ENCODE measurements around the gene PAXX. TPM values are rescaled to one million over a fixed set of nuclear protein-coding genes. Genes with fewer than 3 reads are reported as not detected.

The PAXX gene
- total RNA-seq, 1 donor from 2014 or later = 15.3 TPM

DNA sequence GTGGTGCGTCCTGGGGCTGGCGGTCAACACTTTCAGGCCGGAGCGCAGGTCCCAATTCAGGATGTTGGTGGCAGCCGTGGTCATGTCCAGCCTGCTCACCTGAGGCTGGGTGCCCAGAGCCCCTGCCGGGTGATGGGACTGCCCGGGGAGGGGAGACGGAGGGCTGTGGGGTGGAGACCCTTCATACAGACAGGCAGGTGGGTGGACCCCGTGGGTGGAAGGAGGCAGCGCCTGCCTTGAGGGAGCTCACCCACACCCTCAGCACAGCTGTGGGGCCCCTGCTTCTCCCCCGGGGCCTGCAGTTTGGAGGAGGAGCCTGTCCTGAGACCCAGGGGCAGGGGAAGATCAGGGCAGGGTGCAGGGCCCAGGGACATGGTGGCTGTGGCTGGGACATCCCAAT, 21.9 kb upstream of the PAXX start:
- Histone ChIP-seq H4K20me1 (ENCODE audit: insufficient read depth, low read length) (no peaks in the 10 kb centered on the region), H3K9me3 (ENCODE audit: insufficient read depth, low read depth, low read length) (no peaks in the 10 kb centered on the region), H3K4me2 (ENCODE audit: low read length) (no peak overlapping the region), H2AFZ (ENCODE audit: low read depth, low read length) (no peak overlapping the region), H3K4me3 (ENCODE audit: insufficient read depth, low read depth, low read length) (no peak overlapping the region), H3K27ac (ENCODE audit: low read depth, low read length) (no peak overlapping the region), H3K79me2 (ENCODE audit: insufficient read depth, low read length) (no peaks in the 10 kb centered on the region), H3K4me1 (ENCODE audit: insufficient read depth, low read length) (peaks cover 4% of the 10 kb centered on the region), H3K36me3 (ENCODE audit: insufficient read depth, low read length) (no peaks in the 10 kb centered on the region), H3K9ac (ENCODE audit: low read length) (no peak overlapping the region), H3K27me3 (ENCODE audit: insufficient read depth, low read length) (no peaks in the 10 kb centered on the region)
- DNase-seq (ENCODE audit: low read depth) = no peak
- no peaks in the 10 kb centered on the region for H3K36me3 Mint-ChIP-seq (ENCODE audit: low read depth, unreplicated experiment)
- no peak for FAIRE-seq
- no peak overlapping the region for H3K4me3 Mint-ChIP-seq (ENCODE audit: unreplicated experiment)
- no peaks in the 10 kb centered on the region for H3K4me1 Mint-ChIP-seq (ENCODE audit: low read depth, unreplicated experiment)
- no peaks in the 10 kb centered on the region for H3K9me3 Mint-ChIP-seq (ENCODE audit: unreplicated experiment)
- H3K27ac Mint-ChIP-seq (ENCODE audit: unreplicated experiment) = no peak overlapping the region
- TF ChIP-seq, protein P1, sequence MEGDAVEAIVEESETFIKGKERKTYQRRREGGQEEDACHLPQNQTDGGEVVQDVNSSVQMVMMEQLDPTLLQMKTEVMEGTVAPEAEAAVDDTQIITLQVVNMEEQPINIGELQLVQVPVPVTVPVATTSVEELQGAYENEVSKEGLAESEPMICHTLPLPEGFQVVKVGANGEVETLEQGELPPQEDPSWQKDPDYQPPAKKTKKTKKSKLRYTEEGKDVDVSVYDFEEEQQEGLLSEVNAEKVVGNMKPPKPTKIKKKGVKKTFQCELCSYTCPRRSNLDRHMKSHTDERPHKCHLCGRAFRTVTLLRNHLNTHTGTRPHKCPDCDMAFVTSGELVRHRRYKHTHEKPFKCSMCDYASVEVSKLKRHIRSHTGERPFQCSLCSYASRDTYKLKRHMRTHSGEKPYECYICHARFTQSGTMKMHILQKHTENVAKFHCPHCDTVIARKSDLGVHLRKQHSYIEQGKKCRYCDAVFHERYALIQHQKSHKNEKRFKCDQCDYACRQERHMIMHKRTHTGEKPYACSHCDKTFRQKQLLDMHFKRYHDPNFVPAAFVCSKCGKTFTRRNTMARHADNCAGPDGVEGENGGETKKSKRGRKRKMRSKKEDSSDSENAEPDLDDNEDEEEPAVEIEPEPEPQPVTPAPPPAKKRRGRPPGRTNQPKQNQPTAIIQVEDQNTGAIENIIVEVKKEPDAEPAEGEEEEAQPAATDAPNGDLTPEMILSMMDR (IDR thresholded peaks at IDR 0.05; ENCODE audit: insufficient read depth, low read depth, low read length) = no peak
- TF ChIP-seq EZH2 (IDR thresholded peaks at IDR 0.05; ENCODE audit: insufficient read depth, low read length) = no peak
- peaks cover 8% of the 10 kb centered on the region for H3K27me3 Mint-ChIP-seq (ENCODE audit: low read depth, unreplicated experiment)

DNA sequence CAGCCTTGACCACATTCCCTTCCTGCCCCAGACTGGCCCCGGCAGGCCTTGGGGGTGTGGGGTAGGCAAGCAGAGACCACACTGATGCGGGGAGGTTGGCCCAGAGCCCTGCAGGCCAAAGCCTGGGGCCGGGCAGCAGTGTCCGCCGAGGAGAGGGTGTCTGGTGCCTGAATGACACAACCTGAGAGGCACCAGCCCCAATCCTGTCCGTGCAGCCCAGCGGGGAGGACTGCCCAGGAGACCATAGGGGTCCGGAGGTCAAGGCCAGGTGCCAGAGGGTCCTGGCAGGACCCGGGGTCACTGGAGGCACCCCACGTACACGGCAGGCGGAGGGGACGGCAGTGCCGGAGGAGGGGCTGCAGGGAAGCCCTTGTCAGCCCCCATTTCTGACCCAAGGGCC, 20.5 kb upstream of the PAXX start:
- H3K36me3 Mint-ChIP-seq (ENCODE audit: low read depth, unreplicated experiment) = no peaks in the 10 kb centered on the region
- H3K9me3 Mint-ChIP-seq (ENCODE audit: unreplicated experiment) = no peaks in the 10 kb centered on the region
- no peaks in the 10 kb centered on the region for H3K4me1 Mint-ChIP-seq (ENCODE audit: low read depth, unreplicated experiment)
- DNase-seq (ENCODE audit: low read depth) = no peak
- no peak for FAIRE-seq
- Histone ChIP-seq H2AFZ (ENCODE audit: low read depth, low read length) (no peak overlapping the region), H3K27me3 (ENCODE audit: insufficient read depth, low read length) (no peaks in the 10 kb centered on the region), H3K79me2 (ENCODE audit: insufficient read depth, low read length) (no peaks in the 10 kb centered on the region), H3K4me3 (ENCODE audit: insufficient read depth, low read depth, low read length) (no peak overlapping the region), H3K4me2 (ENCODE audit: low read length) (no peak overlapping the region), H3K27ac (ENCODE audit: low read depth, low read length) (no peak overlapping the region), H3K9ac (ENCODE audit: low read length) (no peak overlapping the region), H3K36me3 (ENCODE audit: insufficient read depth, low read length) (no peaks in the 10 kb centered on the region), H3K9me3 (ENCODE audit: insufficient read depth, low read depth, low read length) (no peaks in the 10 kb centered on the region), H4K20me1 (ENCODE audit: insufficient read depth, low read length) (no peaks in the 10 kb centered on the region), H3K4me1 (ENCODE audit: insufficient read depth, low read length) (no peaks in the 10 kb centered on the region)
- peaks cover 6% of the 10 kb centered on the region for H3K27me3 Mint-ChIP-seq (ENCODE audit: low read depth, unreplicated experiment)
- no peak overlapping the region for H3K4me3 Mint-ChIP-seq (ENCODE audit: unreplicated experiment)
- TF ChIP-seq, protein P1 (IDR thresholded peaks at IDR 0.05; ENCODE audit: insufficient read depth, low read depth, low read length) = no peak
- no peak for TF ChIP-seq EZH2 (IDR thresholded peaks at IDR 0.05; ENCODE audit: insufficient read depth, low read length)
- H3K27ac Mint-ChIP-seq (ENCODE audit: unreplicated experiment) = no peak overlapping the region

DNA sequence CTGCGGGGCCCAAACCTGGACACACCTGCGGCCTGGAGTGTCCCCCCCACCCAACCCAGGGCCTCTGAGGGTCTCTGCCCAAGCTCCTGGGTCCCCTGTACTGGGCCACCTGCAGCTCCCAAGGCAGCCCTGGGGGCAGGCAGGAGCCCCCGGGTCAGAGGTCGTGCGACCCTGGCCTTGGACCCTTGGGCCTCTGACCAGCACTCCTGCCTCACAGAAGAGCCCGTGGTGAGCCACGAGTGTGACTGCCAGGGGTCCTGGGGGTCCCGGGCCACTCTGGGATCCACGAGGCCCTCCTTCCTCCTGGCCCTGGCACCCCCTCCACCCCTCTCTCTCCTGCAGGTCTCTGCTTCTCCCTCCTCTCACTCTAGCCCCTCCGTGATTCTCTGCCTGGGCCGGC, 19.9 kb upstream of the PAXX start:
- Histone ChIP-seq H3K36me3 (ENCODE audit: insufficient read depth, low read length) (no peaks in the 10 kb centered on the region), H3K4me1 (ENCODE audit: insufficient read depth, low read length) (no peaks in the 10 kb centered on the region), H2AFZ (ENCODE audit: low read depth, low read length) (no peak overlapping the region), H3K79me2 (ENCODE audit: insufficient read depth, low read length) (no peaks in the 10 kb centered on the region), H3K27ac (ENCODE audit: low read depth, low read length) (no peak overlapping the region), H3K27me3 (ENCODE audit: insufficient read depth, low read length) (no peaks in the 10 kb centered on the region), H3K9ac (ENCODE audit: low read length) (no peak overlapping the region), H3K4me2 (ENCODE audit: low read length) (no peak overlapping the region), H4K20me1 (ENCODE audit: insufficient read depth, low read length) (no peaks in the 10 kb centered on the region), H3K9me3 (ENCODE audit: insufficient read depth, low read depth, low read length) (no peaks in the 10 kb centered on the region), H3K4me3 (ENCODE audit: insufficient read depth, low read depth, low read length) (no peak overlapping the region)
- no peak overlapping the region for H3K27ac Mint-ChIP-seq (ENCODE audit: unreplicated experiment)
- no peaks in the 10 kb centered on the region for H3K9me3 Mint-ChIP-seq (ENCODE audit: unreplicated experiment)
- no peak for TF ChIP-seq EZH2 (IDR thresholded peaks at IDR 0.05; ENCODE audit: insufficient read depth, low read length)
- TF ChIP-seq, protein P1 (IDR thresholded peaks at IDR 0.05; ENCODE audit: insufficient read depth, low read depth, low read length) = no peak
- H3K36me3 Mint-ChIP-seq (ENCODE audit: low read depth, unreplicated experiment) = no peaks in the 10 kb centered on the region
- FAIRE-seq (no peak), DNase-seq (ENCODE audit: low read depth) (no peak)
- no peaks in the 10 kb centered on the region for H3K4me1 Mint-ChIP-seq (ENCODE audit: low read depth, unreplicated experiment)
- peaks cover 6% of the 10 kb centered on the region for H3K27me3 Mint-ChIP-seq (ENCODE audit: low read depth, unreplicated experiment)
- H3K4me3 Mint-ChIP-seq (ENCODE audit: unreplicated experiment) = no peak overlapping the region

Measured in astrocyte (in vitro differentiated cells and primary cell).